Measurements from ENCODE around the gene EIF3I. TPM values are rescaled to one million over a fixed set of nuclear protein-coding genes. Genes with fewer than 3 reads are reported as not detected.

The EIF3I gene
- total and polyA plus RNA-seq, 9 donors, result 159 to 183 (median 175) TPM

DNA sequence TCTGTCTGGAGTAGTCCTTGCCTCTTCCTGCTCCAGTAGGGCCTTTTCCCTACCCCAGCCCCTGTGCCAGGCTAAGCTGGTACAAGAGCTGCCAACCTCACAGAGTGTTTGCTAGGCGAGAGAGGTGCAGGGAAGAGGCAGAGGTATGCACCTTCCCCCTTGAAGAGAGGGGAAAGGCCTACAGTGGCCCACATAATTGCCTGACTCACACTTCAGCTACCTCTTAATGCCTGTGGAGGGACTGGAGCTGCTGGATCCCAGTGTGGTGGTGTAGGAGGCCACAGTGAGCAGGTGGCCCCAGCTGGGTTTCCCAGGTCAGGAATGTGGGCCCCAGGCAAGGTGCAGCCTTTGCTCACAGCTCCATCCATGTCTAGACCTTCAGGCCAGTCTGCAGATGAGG, 25.1 kb upstream of the EIF3I start:
- no peak overlapping the region for H3K4me3 ChIP-seq (ENCODE audit: low read length)
- peaks cover 42% of the 10 kb centered on the region for H3K4me1 ChIP-seq (ENCODE audit: control insufficient read depth, insufficient read depth, low read length)
- peaks cover 66% of the 10 kb centered on the region for H3K36me3 ChIP-seq (ENCODE audit: control insufficient read depth, insufficient read depth, low read length)
- H3K27me3 ChIP-seq (ENCODE audit: control insufficient read depth, insufficient read depth, low read length), result no peaks in the 10 kb centered on the region
- no peak overlapping the region for H3K27ac ChIP-seq (ENCODE audit: low read length)
- no peaks in the 10 kb centered on the region for H3K9me3 ChIP-seq (replicated peaks; ENCODE audit: control insufficient read depth, low read depth, low read length)
- DNase-seq, result no peak
- WGBS (ENCODE audit: insufficient coverage), result 100% methylated on average over 1 of the region's 1 CpG

DNA sequence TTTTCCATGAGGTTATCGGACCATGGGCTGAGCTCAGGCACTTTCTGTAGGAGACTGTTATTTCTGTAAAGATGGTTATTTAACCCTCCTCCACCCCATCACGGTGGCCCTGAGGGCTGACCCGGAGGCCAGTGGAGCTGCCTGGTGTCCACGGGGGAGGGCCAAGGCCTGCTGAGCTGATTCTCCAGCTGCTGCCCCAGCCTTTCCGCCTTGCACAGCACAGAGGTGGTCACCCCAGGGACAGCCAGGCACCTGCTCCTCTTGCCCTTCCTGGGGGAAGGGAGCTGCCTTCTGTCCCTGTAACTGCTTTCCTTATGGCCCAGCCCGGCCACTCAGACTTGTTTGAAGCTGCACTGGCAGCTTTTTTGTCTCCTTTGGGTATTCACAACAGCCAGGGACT, 24.4 kb upstream of the EIF3I start:
- Histone ChIP-seq H3K27me3 (ENCODE audit: control insufficient read depth, insufficient read depth, low read length) (no peaks in the 10 kb centered on the region), H3K4me3 (ENCODE audit: low read length) (no peak overlapping the region), H3K36me3 (ENCODE audit: control insufficient read depth, insufficient read depth, low read length) (peaks cover 59% of the 10 kb centered on the region), H3K27ac (ENCODE audit: low read length) (peak overlapping the region; percentile 9), H3K9me3 (replicated peaks; ENCODE audit: control insufficient read depth, low read depth, low read length) (no peaks in the 10 kb centered on the region), H3K4me1 (ENCODE audit: control insufficient read depth, insufficient read depth, low read length) (peaks cover 44% of the 10 kb centered on the region)
- WGBS (ENCODE audit: insufficient coverage), result 71% methylated on average over 3 of the region's 6 CpGs
- DNase-seq, result no peak

DNA sequence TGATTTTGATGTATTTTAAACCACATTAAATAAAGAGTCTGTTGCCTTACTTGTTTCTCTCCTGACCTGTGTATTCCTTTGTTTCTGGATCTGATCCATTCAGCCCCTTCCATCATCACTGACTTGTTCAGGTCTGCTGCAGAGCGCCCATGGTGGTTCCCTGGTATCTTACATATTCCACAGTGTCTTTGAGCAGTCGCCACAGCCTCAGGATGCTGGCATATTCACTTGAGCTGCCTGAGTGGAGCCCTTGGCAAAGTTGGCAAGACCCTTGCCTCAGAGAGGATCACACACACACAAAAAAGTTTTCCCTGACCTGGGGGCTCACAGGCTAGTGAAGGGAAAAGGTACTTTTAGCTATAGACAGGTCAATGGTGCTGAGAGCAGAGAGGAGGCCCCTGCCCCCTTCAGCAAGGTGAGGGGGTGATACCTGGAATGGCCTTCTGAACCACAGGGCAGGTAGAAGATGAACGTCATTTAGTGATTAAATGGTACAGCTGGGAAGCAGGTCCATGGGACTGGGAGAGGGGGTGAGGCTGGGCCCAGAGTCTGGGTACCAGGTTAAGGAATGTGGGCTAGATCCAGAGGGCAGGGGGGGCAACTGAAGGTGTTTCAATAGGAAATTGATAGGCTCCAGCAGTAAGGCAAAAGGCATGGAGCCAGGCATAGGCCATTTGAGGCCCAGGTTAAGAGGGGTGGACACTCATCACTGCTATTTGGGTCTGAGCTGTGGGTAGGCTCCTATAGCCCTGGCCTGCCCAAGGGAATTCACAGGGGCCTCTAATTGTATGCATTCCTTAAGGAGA, 23.8 kb upstream of the EIF3I start:
- Histone ChIP-seq H3K27ac (ENCODE audit: low read length) (peak overlapping the region; percentile 97), H3K4me1 (ENCODE audit: control insufficient read depth, insufficient read depth, low read length) (peaks cover 44% of the 10 kb centered on the region), H3K27me3 (ENCODE audit: control insufficient read depth, insufficient read depth, low read length) (no peaks in the 10 kb centered on the region), H3K36me3 (ENCODE audit: control insufficient read depth, insufficient read depth, low read length) (peaks cover 53% of the 10 kb centered on the region), H3K4me3 (ENCODE audit: low read length) (no peak overlapping the region), H3K9me3 (replicated peaks; ENCODE audit: control insufficient read depth, low read depth, low read length) (no peaks in the 10 kb centered on the region)
- DNase-seq, result no peak
- WGBS (ENCODE audit: insufficient coverage), result 63% methylated on average over 2 of the region's 3 CpGs

DNA sequence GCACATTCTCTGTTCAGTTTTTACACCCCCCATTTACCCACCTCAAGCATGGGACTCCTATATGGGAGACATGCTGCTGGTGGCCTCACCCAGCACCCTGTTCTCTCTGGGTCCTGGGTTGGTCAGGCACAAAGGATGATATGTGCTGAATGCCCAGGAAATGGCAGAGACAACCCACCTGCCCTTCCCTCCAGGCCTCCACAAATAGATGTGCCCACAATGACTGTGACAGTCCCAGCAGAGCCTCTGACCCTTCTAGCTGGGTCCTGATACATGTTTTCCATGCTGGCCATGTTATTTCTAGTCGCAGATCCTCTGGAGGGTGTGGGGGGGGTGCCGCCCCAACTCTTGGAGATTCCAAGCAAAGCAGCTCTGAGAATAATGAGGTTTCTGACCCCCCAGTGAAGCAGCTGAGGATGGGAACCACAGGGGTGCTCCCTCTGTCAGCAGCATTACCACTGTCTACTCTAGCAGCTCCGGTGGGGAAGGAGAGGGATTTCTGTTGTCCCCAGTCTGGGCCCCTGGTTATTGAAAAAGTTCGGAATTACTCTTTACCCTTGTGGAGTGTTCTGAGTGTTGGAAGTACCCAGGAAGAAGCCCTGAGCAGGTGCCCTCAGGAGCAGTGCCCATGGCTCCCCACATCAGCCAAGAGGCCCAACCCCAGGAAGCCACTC, 23.0 kb upstream of the EIF3I start:
- DNase-seq, result no peak
- peaks cover 44% of the 10 kb centered on the region for H3K4me1 ChIP-seq (ENCODE audit: control insufficient read depth, insufficient read depth, low read length)
- no peaks in the 10 kb centered on the region for H3K9me3 ChIP-seq (replicated peaks; ENCODE audit: control insufficient read depth, low read depth, low read length)
- WGBS (ENCODE audit: insufficient coverage), result 57% methylated on average over 1 of the region's 4 CpGs
- no peak overlapping the region for H3K4me3 ChIP-seq (ENCODE audit: low read length)
- no peaks in the 10 kb centered on the region for H3K27me3 ChIP-seq (ENCODE audit: control insufficient read depth, insufficient read depth, low read length)
- peaks cover 50% of the 10 kb centered on the region for H3K36me3 ChIP-seq (ENCODE audit: control insufficient read depth, insufficient read depth, low read length)
- H3K27ac ChIP-seq (ENCODE audit: low read length), result peak overlapping the region; percentile 97

DNA sequence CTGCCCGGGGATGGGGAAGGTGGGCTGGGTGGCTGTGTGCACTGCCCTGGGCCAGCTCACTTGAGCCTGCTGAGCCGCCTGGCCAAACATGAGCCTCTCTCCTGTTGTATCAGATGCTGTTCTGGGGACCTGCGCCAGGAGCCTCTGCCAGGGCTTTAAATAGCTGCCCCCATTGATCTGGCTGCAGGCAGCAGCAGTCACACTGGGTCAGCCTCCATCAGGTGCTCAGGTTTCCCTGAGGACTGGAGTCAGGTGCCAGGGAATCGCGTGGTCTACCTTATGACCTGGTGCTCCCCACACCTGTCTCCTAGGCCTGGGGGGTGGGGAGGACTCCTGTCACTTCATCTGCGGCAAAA, 22.5 kb upstream of the EIF3I start:
- Histone ChIP-seq H3K4me3 (ENCODE audit: low read length) (peak overlapping the region; percentile 68), H3K9me3 (replicated peaks; ENCODE audit: control insufficient read depth, low read depth, low read length) (no peaks in the 10 kb centered on the region), H3K4me1 (ENCODE audit: control insufficient read depth, insufficient read depth, low read length) (peaks cover 44% of the 10 kb centered on the region), H3K36me3 (ENCODE audit: control insufficient read depth, insufficient read depth, low read length) (peaks cover 49% of the 10 kb centered on the region), H3K27me3 (ENCODE audit: control insufficient read depth, insufficient read depth, low read length) (no peaks in the 10 kb centered on the region), H3K27ac (ENCODE audit: low read length) (peak overlapping the region; percentile 97)
- WGBS (ENCODE audit: insufficient coverage), result 41% methylated on average over 3 of the region's 6 CpGs
- DNase-seq, result peak; percentile 82

DNA sequence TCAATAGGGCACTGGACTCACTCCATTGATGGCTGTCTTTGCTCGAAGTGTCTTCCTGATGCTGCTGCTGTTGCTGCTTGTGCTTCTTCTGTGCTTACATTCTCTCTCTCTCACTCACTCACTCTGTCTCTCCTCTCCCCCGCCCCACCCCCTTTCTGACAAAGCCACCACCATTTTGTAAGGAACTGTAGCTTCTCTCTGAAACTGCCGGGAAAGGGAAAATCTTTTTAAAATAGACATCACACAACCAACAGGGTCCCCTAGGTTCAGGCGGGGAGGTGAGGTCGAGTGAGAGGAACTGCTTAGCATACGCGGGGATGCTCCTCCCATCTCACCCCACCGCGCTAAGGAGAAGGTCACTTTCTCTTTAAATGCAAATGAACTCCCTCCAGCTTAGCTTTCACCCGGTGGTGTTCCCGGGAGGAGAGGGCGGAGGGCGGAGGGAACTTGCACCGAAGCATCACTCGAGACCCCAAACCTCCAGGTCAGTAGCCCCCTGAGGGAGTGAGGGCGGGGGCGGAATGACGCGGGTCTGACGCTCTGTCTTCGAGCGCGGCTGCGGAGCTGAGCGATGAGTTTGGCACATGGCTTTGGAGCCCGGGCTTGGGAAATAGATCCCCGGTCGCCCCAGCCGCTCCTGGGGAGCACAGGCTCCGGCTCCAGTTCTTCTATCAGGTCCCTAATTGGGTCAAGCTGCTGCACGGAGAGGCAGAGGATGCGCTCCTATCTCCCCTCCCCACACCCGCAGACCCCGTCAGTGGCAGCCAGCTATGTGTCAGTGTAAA, 21.8 kb upstream of the EIF3I start, which contains the start of gene CCDC28B:
CCDC28B (plus strand) TSS at position 370 of the 785 bp plus-strand sequence. CDS start 1,341 bp downstream, outside the sequence.
- H3K27me3 ChIP-seq (ENCODE audit: control insufficient read depth, insufficient read depth, low read length), result no peaks in the 10 kb centered on the region
- H3K9me3 ChIP-seq (replicated peaks; ENCODE audit: control insufficient read depth, low read depth, low read length), result no peaks in the 10 kb centered on the region
- peak within 1 kb of the TSS; percentile 97 for H3K27ac ChIP-seq (ENCODE audit: low read length)
- DNase-seq, result peak; percentile 91
- 0% methylated on average over 25 of the region's 34 CpGs for WGBS (ENCODE audit: insufficient coverage)
- H3K4me3 ChIP-seq (ENCODE audit: low read length), result peak within 1 kb of the TSS; percentile 68
- peaks cover 42% of the 10 kb centered on the region for H3K36me3 ChIP-seq (ENCODE audit: control insufficient read depth, insufficient read depth, low read length)
- peaks cover 51% of the 10 kb centered on the region for H3K4me1 ChIP-seq (ENCODE audit: control insufficient read depth, insufficient read depth, low read length)

DNA sequence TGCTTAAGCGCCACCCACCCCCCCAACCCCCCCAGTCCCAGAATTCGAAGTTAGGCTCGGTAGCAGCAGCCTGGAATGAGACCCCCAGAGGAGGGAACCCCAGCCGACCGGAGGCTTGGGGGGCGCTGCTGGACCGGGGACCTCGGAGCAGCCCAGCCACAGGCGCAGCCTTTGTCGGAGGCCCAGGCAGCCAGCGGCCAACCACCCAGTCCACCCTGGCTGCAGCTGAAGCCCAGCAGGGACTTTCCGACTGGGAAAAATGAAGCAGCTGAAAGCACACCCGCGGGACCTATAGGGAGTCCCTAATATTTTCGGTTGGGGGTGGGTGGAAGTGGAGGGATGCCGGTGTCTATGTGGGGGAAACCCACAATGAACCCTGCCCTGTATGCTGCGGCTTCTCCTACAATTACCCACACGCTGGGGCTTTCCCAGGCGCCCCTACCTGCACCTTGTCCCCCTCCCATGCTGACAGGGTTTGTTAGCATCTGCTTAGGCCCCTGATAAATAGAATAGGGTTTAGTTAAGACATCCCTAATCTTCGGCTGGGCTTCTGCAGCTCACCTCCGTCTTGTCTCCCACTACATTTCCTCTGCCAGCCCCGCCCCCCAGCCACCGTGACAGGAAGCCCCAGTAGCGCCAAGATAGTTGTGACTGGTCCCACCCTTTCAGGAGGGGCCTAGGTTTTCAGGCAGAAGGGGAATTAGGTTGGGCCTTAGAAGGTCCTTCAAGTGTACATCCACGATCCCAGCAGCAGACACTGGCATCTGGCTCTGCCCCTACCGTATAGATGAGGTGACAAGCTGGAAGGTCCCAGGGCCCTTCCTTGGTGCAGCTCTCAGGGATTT, 21.0 kb upstream of the EIF3I start:
- peak; percentile 91 for DNase-seq
- peaks cover 34% of the 10 kb centered on the region for H3K36me3 ChIP-seq (ENCODE audit: control insufficient read depth, insufficient read depth, low read length)
- peak overlapping the region; percentile 68 for H3K4me3 ChIP-seq (ENCODE audit: low read length)
- peaks cover 57% of the 10 kb centered on the region for H3K4me1 ChIP-seq (ENCODE audit: control insufficient read depth, insufficient read depth, low read length)
- H3K9me3 ChIP-seq (replicated peaks; ENCODE audit: control insufficient read depth, low read depth, low read length), result no peaks in the 10 kb centered on the region
- H3K27me3 ChIP-seq (ENCODE audit: control insufficient read depth, insufficient read depth, low read length), result no peaks in the 10 kb centered on the region
- peak overlapping the region; percentile 97 for H3K27ac ChIP-seq (ENCODE audit: low read length)
- 2% methylated on average over 14 of the region's 26 CpGs for WGBS (ENCODE audit: insufficient coverage)

DNA sequence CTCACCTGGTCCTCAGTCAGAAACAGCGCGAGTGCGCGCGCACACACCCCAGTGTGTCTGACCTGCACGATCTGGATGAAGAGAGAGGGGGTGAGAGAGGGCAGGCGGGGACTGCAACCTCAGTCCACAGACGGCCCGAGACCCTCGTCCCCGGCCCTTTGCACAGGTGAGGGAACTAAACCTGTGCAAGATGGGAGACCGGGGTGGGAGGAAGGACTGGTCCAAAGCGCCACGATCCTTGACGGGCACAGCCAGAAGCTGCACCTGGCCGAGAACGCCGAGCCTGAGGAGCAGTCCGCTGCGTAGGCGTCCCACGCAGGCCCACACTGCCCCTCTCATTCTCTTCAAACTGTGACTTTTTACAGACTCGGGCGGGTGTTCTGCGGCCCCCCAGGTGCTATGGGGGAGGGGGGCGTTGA, 17.3 kb upstream of the EIF3I start:
- Histone ChIP-seq H3K4me3 (ENCODE audit: low read length) (peak overlapping the region; percentile 90), H3K4me1 (ENCODE audit: control insufficient read depth, insufficient read depth, low read length) (peaks cover 48% of the 10 kb centered on the region), H3K27me3 (ENCODE audit: control insufficient read depth, insufficient read depth, low read length) (no peaks in the 10 kb centered on the region), H3K27ac (ENCODE audit: low read length) (no peak overlapping the region), H3K9me3 (replicated peaks; ENCODE audit: control insufficient read depth, low read depth, low read length) (no peaks in the 10 kb centered on the region), H3K36me3 (ENCODE audit: control insufficient read depth, insufficient read depth, low read length) (peaks cover 22% of the 10 kb centered on the region)
- 29% methylated on average over 10 of the region's 26 CpGs for WGBS (ENCODE audit: insufficient coverage)
- no peak for DNase-seq

Measured in muscle of leg (tissue), 11 donors.